Esophagus squamous epithelium (tissue), 5 donors: Measurements from ENCODE around the gene NRG3. TPM values are rescaled to one million over a fixed set of nuclear protein-coding genes. Genes with fewer than 3 reads are reported as not detected.

Experiments used
- DNase-seq: peaks from one replicate; lab custom pipeline; 2025; lab: John Stamatoyannopoulos, UW
- H3K27ac ChIP-seq, 4 donors: fragments of 200-600 bp; sonication (generic); one replicate each; pipeline ENCODE4 v1.5.1; 2016 to 2019; ENCODE audit warnings: mild to moderate bottlenecking in 1 of 4
- H3K27me3 ChIP-seq, 4 donors: fragments of 200-600 bp; sonication (generic); 1 replicate in 3 of 4; 2 replicates in 1 of 4; pipeline versions ENCODE4 v1.5.1 to v1.6.0; 2017 to 2021; ENCODE audit warnings: antibody characterized with exemption in 1 of 4
- H3K36me3 ChIP-seq, 3 donors: fragments of 200-600 bp; sonication (generic); one replicate each; pipeline ENCODE4 v1.5.1; 2016 to 2019
- H3K4me1 ChIP-seq, 3 donors: fragments of 200-600 bp; sonication (generic); one replicate each; pipeline ENCODE4 v1.5.1; 2017 to 2019
- H3K4me3 ChIP-seq, 4 donors: fragments of 200-600 bp; sonication (generic); 1 replicate in 3 of 4; 2 replicates in 1 of 4; pipeline ENCODE4 v1.5.1; 2016 to 2019; ENCODE audit warnings: mild to moderate bottlenecking in 2 of 4, moderate library complexity in 1 of 4
- H3K9me3 ChIP-seq, 3 donors: fragments of 200-600 bp; sonication (generic); one replicate each; pipeline ENCODE4 v1.5.1; 2016 to 2019
- CTCF ChIP-seq, 6 experiments: fragments of 450-650 bp in 4 of 6; fragments of 200-600 bp in 2 of 6; sonication (generic) in 2 of 6; IDR thresholded peaks; one replicate each; pipeline ENCODE4 v1.5.1; 2016 to 2019; ENCODE audit warnings: antibody characterized with exemption in 6 of 6, mild to moderate bottlenecking in 4 of 6, moderate library complexity in 4 of 6
- POLR2A ChIP-seq, 4 donors: fragments of 450-650 bp; IDR thresholded peaks; one replicate each; pipeline ENCODE4 v1.6.1; 2017; ENCODE audit warnings: antibody characterized with exemption in 4 of 4, mild to moderate bottlenecking in 4 of 4, moderate library complexity in 3 of 4
- WGBS, 2 donors: methylation state at CpG; one replicate each; pipeline ENCODE4 v1.1.5; 2018; 5-methylcytosine and 5-hydroxymethylcytosine counted together
- intact Hi-C: fragments of 100-400 bp; cut with DNase I; formaldehyde crosslinking; loops from one replicate; pipeline ENCODE4 v1.15.0; 2022
- total RNA-seq, 4 donors: library from RNA; depleted of rRNA; stranded (reverse); fragments of >200 nt; gene quantifications; one replicate each; pipeline ENCODE4 v1.1.0, GENCODE V29; 2016
- donor health status: DM: yes; HTN: yes; CAD: no.

The NRG3 gene
- total RNA-seq, 4 donors from 2014 or later: 0.19 TPM; not detected in 3

GRCh38 chr10:82310839-82311238, 435.8 kb downstream of the NRG3 start:
- WGBS, 2 donors: 65 to 74% methylated on average over 2 to 3 of the region's 3 CpGs
- H3K27ac ChIP-seq: no peak overlapping the region
- no peaks in the 10 kb centered on the region for H3K27me3 ChIP-seq
- no peaks in the 10 kb centered on the region for H3K9me3 ChIP-seq
- H3K4me1 ChIP-seq: no peaks in the 10 kb centered on the region
- H3K36me3 ChIP-seq: no peaks in the 10 kb centered on the region
- intact Hi-C loops: no loop called here
- TF ChIP-seq POLR2A (IDR thresholded peaks at IDR 0.05) (no peak), CTCF (IDR thresholded peaks at IDR 0.05) (no peak)
- DNase-seq: no peak
- H3K4me3 ChIP-seq: no peak overlapping the region

- H3K27ac ChIP-seq: no peak overlapping the region
- no peaks in the 10 kb centered on the region for H3K36me3 ChIP-seq
- no peaks in the 10 kb centered on the region for H3K4me1 ChIP-seq
- no peak for DNase-seq
- no peak overlapping the region for H3K4me3 ChIP-seq
- H3K9me3 ChIP-seq: no peaks in the 10 kb centered on the region
- H3K27me3 ChIP-seq: no peaks in the 10 kb centered on the region
- TF ChIP-seq POLR2A (IDR thresholded peaks at IDR 0.05): no peak
- TF ChIP-seq CTCF (IDR thresholded peaks at IDR 0.05): no peak
- intact Hi-C loops: no loop called here
- WGBS, 2 donors: 64 to 70% methylated on average over 3 of the region's 3 CpGs
Measured at GRCh38 chr10:82313401-82313800, 438.4 kb downstream of the NRG3 start.

GRCh38 chr10:82318534-82318933, 443.5 kb downstream of the NRG3 start:
- intact Hi-C loops: no loop called here
- Histone ChIP-seq H3K36me3 (no peaks in the 10 kb centered on the region), H3K9me3 (no peaks in the 10 kb centered on the region), H3K27ac (no peak overlapping the region), H3K4me1 (no peaks in the 10 kb centered on the region), H3K4me3 (no peak overlapping the region), H3K27me3 (no peaks in the 10 kb centered on the region)
- WGBS, 2 donors: 24% methylated on average over 3 of the region's 3 CpGs
- DNase-seq: no peak
- TF ChIP-seq POLR2A (IDR thresholded peaks at IDR 0.05): no peak
- TF ChIP-seq CTCF (IDR thresholded peaks at IDR 0.05): no peak

GRCh38 chr10:82319074-82319473, 444.1 kb downstream of the NRG3 start:
- H3K9me3 ChIP-seq: no peaks in the 10 kb centered on the region
- H3K27ac ChIP-seq: no peak overlapping the region
- DNase-seq: no peak
- no peak overlapping the region for H3K4me3 ChIP-seq
- TF ChIP-seq CTCF (IDR thresholded peaks at IDR 0.05): no peak
- TF ChIP-seq POLR2A (IDR thresholded peaks at IDR 0.05): no peak
- intact Hi-C loops: no loop called here
- H3K4me1 ChIP-seq: no peaks in the 10 kb centered on the region
- WGBS, 2 donors: 71 to 88% methylated on average over 5 of the region's 5 CpGs
- no peaks in the 10 kb centered on the region for H3K36me3 ChIP-seq
- H3K27me3 ChIP-seq: no peaks in the 10 kb centered on the region

- intact Hi-C loops: no loop called here
- Histone ChIP-seq H3K27me3 (no peaks in the 10 kb centered on the region), H3K36me3 (no peaks in the 10 kb centered on the region), H3K4me3 (no peak overlapping the region), H3K27ac (no peak overlapping the region), H3K4me1 (no peaks in the 10 kb centered on the region), H3K9me3 (no peaks in the 10 kb centered on the region)
- no peak for TF ChIP-seq POLR2A (IDR thresholded peaks at IDR 0.05)
- TF ChIP-seq CTCF (IDR thresholded peaks at IDR 0.05): no peak
- 29 to 80% methylated on average over 1 of the region's 1 CpG for WGBS, 2 donors
- DNase-seq: no peak
Measured at GRCh38 chr10:82319562-82319961, 444.6 kb downstream of the NRG3 start.
